ENCODE data around the gene MACROH2A1.

DNA sequence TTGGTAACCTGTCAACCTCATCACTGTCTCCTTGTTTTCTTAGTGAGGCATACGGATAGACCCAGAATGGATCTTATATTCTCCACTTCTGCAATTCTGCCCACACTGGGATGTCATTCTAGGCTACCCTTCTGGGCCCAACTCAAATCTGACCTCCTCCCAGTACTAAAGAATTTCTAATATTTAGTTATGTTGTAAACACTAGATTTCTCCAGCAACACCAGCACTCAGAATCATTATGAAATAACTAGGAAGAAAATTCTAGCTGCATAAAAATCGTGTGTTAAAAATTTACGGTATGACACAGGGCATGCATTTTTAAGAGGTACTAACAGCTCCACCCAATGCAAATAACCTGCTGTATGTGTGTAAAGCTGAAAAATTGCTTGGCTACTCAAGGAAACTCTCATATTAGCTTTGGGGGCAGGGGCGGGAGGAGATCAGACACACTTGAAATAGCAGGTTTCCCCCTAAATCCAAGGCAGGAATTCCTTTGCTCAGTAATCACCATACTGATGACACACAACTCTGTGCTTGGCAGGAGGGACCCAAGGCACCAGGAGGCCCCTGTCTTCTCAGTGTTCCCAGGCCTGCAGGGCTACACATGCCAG lies 27.3 kb downstream of the MACROH2A1 start:
- TF ChIP-seq, protein P1, sequence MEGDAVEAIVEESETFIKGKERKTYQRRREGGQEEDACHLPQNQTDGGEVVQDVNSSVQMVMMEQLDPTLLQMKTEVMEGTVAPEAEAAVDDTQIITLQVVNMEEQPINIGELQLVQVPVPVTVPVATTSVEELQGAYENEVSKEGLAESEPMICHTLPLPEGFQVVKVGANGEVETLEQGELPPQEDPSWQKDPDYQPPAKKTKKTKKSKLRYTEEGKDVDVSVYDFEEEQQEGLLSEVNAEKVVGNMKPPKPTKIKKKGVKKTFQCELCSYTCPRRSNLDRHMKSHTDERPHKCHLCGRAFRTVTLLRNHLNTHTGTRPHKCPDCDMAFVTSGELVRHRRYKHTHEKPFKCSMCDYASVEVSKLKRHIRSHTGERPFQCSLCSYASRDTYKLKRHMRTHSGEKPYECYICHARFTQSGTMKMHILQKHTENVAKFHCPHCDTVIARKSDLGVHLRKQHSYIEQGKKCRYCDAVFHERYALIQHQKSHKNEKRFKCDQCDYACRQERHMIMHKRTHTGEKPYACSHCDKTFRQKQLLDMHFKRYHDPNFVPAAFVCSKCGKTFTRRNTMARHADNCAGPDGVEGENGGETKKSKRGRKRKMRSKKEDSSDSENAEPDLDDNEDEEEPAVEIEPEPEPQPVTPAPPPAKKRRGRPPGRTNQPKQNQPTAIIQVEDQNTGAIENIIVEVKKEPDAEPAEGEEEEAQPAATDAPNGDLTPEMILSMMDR (IDR thresholded peaks at IDR 0.05): no peak
- TF ChIP-seq RELA (CRISPR knock-in tag; IDR thresholded peaks at IDR 0.05; ENCODE audit: borderline replicate concordance) (no peak), GABPB1 (CRISPR knock-in tag; IDR thresholded peaks at IDR 0.05) (no peak), JUN (CRISPR knock-in tag; IDR thresholded peaks at IDR 0.05) (no peak), MYBL2 (CRISPR knock-in tag; IDR thresholded peaks at IDR 0.05) (no peak), ZNF138 (CRISPR knock-in tag; conservative IDR thresholded peaks at IDR 0.05) (no peak), CREB1 (CRISPR knock-in tag; IDR thresholded peaks at IDR 0.05) (no peak), FOXJ3 (CRISPR knock-in tag; IDR thresholded peaks at IDR 0.05; ENCODE audit: borderline replicate concordance) (no peak), SMAD4 (CRISPR knock-in tag; IDR thresholded peaks at IDR 0.05) (no peak), GTF2I (CRISPR knock-in tag; conservative IDR thresholded peaks at IDR 0.05) (no peak)
- TF ChIP-seq, protein P2, sequence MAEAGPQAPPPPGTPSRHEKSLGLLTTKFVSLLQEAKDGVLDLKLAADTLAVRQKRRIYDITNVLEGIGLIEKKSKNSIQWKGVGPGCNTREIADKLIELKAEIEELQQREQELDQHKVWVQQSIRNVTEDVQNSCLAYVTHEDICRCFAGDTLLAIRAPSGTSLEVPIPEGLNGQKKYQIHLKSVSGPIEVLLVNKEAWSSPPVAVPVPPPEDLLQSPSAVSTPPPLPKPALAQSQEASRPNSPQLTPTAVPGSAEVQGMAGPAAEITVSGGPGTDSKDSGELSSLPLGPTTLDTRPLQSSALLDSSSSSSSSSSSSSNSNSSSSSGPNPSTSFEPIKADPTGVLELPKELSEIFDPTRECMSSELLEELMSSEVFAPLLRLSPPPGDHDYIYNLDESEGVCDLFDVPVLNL (CRISPR knock-in tag; IDR thresholded peaks at IDR 0.05; ENCODE audit: borderline replicate concordance, low read depth): no peak
- TF ChIP-seq, protein P3, sequence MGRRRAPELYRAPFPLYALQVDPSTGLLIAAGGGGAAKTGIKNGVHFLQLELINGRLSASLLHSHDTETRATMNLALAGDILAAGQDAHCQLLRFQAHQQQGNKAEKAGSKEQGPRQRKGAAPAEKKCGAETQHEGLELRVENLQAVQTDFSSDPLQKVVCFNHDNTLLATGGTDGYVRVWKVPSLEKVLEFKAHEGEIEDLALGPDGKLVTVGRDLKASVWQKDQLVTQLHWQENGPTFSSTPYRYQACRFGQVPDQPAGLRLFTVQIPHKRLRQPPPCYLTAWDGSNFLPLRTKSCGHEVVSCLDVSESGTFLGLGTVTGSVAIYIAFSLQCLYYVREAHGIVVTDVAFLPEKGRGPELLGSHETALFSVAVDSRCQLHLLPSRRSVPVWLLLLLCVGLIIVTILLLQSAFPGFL (CRISPR knock-in tag; IDR thresholded peaks at IDR 0.05; ENCODE audit: borderline replicate concordance): no peak
- TF ChIP-seq, protein P4, sequence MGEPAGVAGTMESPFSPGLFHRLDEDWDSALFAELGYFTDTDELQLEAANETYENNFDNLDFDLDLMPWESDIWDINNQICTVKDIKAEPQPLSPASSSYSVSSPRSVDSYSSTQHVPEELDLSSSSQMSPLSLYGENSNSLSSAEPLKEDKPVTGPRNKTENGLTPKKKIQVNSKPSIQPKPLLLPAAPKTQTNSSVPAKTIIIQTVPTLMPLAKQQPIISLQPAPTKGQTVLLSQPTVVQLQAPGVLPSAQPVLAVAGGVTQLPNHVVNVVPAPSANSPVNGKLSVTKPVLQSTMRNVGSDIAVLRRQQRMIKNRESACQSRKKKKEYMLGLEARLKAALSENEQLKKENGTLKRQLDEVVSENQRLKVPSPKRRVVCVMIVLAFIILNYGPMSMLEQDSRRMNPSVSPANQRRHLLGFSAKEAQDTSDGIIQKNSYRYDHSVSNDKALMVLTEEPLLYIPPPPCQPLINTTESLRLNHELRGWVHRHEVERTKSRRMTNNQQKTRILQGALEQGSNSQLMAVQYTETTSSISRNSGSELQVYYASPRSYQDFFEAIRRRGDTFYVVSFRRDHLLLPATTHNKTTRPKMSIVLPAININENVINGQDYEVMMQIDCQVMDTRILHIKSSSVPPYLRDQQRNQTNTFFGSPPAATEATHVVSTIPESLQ (CRISPR knock-in tag; IDR thresholded peaks at IDR 0.05): no peak
